ENCODE measurements around the gene HEXIM1.

HEXIM1 gene

DNA sequence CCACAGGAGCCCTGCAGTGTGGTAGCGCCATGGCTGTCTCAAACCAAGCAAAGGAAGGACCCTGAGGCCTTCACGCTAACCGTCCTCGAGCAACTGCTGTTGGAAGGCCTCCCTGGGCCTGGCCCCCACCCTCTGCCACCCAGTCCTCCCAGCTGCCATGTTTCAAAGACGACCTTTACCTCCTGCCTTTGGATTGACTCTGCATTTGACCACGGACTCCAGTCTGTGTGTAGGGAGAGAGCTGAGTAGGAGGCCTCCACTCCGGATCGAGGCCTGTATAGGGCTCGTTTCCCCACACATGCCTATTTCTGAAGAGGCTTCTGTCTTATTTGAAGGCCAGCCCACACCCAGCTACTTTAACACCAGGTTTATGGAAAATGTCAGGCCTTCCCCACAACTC, 40.2 kb upstream of the HEXIM1 start:
- DNase-seq (ENCODE audit: low spot score) = no peak
- Mint-ChIP-seq H3K27ac (no peak overlapping the region), H3K36me3 (ENCODE audit: low read depth) (peaks cover 34% of the 10 kb centered on the region)

DNA sequence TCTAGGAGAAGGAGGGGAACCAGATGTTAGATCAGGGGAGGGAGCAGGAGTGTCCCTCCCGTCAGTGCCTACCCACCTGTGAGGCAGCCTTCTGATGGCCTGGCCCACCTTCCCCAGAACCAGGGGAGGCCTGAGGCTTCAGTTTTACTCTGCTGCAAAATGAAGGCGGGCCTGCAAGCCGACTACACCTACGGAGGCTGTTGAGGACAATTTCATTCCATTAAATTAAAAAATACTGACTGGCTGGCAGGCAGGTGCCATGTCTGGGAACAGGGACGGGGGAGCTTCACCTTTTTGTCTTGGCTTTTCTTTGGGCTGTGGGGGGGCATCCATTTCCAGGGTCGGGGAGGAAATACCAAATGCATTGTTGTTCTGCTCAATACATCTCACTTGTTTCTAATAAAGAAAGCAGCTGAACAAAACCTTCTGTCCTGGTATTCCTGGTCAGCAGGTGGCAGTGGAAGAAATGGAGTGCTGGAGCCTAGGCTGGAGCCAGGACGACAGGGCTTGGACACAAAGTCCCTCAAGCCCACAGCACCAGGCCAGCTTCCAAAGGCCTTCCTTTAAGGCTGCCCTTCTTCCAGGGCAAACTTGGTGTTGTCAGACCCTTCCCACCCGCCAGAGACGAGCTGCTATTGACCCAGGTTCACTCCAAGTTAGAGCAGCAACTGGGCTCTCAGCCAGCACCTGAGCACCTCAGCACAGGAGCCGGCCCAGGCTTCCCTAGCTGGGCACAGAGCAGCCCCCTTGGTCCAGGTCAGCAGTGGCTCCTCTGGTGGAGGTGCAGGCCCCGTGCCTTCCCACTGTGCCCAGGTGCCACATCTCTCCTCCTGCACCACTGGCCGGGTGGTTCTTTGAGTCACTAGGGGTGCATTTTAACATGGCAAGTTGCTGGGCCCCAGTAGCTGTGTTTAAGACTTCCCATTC, 39.4 kb upstream of the HEXIM1 start:
- Mint-ChIP-seq H3K27me3 (ENCODE audit: low read depth) (no peaks in the 10 kb centered on the region), H3K36me3 (ENCODE audit: low read depth) (peaks cover 27% of the 10 kb centered on the region), H3K27ac (no peak overlapping the region), H3K4me3 (no peak overlapping the region), H3K9me3 (no peaks in the 10 kb centered on the region), H3K4me1 (ENCODE audit: low read depth) (no peaks in the 10 kb centered on the region)
- no peak for DNase-seq (ENCODE audit: low spot score)

More for the DNA sequence above, 40.2 kb upstream of the HEXIM1 start:
- Mint-ChIP-seq H3K4me3 (no peak overlapping the region), H3K9me3 (no peaks in the 10 kb centered on the region), H3K4me1 (ENCODE audit: low read depth) (no peaks in the 10 kb centered on the region), H3K27me3 (ENCODE audit: low read depth) (no peaks in the 10 kb centered on the region)

GRCh38 chr17:45110676-45111611, 37.3 kb upstream of the HEXIM1 start:
- no peak for DNase-seq (ENCODE audit: low spot score)
- Mint-ChIP-seq H3K4me1 (ENCODE audit: low read depth) (no peaks in the 10 kb centered on the region), H3K27me3 (ENCODE audit: low read depth) (no peaks in the 10 kb centered on the region), H3K36me3 (ENCODE audit: low read depth) (peaks cover 17% of the 10 kb centered on the region), H3K4me3 (no peak overlapping the region), H3K9me3 (no peaks in the 10 kb centered on the region), H3K27ac (no peak overlapping the region)

DNA sequence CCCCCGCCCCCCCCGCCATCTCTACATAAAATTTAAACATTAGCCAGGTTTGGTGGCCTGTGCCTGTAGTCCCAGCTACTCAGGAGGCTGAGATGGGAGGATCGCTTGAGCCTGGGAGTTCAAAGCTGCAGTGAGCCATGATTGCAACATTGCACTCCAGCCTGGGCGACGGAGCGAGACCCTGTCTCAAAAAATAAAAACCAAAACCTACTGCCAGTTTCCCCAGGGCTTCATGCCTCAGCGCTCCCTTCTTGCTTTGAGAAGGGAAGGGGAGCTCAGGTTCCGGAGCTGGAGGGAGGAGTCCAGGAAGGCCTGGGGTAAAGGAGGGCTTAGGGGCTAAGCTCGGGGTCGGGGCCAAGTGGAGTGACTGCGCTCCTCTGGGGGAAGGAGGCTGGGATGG, 36.4 kb upstream of the HEXIM1 start:
- peaks cover 13% of the 10 kb centered on the region for H3K36me3 Mint-ChIP-seq (ENCODE audit: low read depth)
- no peak overlapping the region for H3K4me3 Mint-ChIP-seq
- DNase-seq (ENCODE audit: low spot score) = no peak
- no peaks in the 10 kb centered on the region for H3K9me3 Mint-ChIP-seq
- H3K27ac Mint-ChIP-seq = no peak overlapping the region
- H3K4me1 Mint-ChIP-seq (ENCODE audit: low read depth) = no peaks in the 10 kb centered on the region
- no peaks in the 10 kb centered on the region for H3K27me3 Mint-ChIP-seq (ENCODE audit: low read depth)

GRCh38 chr17:45112559-45113423, 35.5 kb upstream of the HEXIM1 start:
- Mint-ChIP-seq H3K27ac (no peak overlapping the region), H3K36me3 (ENCODE audit: low read depth) (peaks cover 10% of the 10 kb centered on the region), H3K27me3 (ENCODE audit: low read depth) (no peaks in the 10 kb centered on the region), H3K4me1 (ENCODE audit: low read depth) (no peaks in the 10 kb centered on the region), H3K9me3 (no peaks in the 10 kb centered on the region), H3K4me3 (no peak overlapping the region)
- no peak for DNase-seq (ENCODE audit: low spot score)

- no peaks in the 10 kb centered on the region for H3K9me3 Mint-ChIP-seq
- no peaks in the 10 kb centered on the region for H3K4me1 Mint-ChIP-seq (ENCODE audit: low read depth)
- H3K27me3 Mint-ChIP-seq (ENCODE audit: low read depth) = peaks cover under 1% of the 10 kb centered on the region
- no peak overlapping the region for H3K4me3 Mint-ChIP-seq
- H3K27ac Mint-ChIP-seq = no peak overlapping the region
- peaks cover 6% of the 10 kb centered on the region for H3K36me3 Mint-ChIP-seq (ENCODE audit: low read depth)
- no peak for DNase-seq (ENCODE audit: low spot score)
Observed at GRCh38 chr17:45113424-45113754, 34.9 kb upstream of the HEXIM1 start.

- Mint-ChIP-seq H3K36me3 (ENCODE audit: low read depth) (no peaks in the 10 kb centered on the region), H3K4me3 (no peak overlapping the region), H3K27ac (no peak overlapping the region), H3K4me1 (ENCODE audit: low read depth) (no peaks in the 10 kb centered on the region), H3K9me3 (no peaks in the 10 kb centered on the region), H3K27me3 (ENCODE audit: low read depth) (peaks cover 2% of the 10 kb centered on the region)
- no peak for DNase-seq (ENCODE audit: low spot score)
Observed at GRCh38 chr17:45114117-45114932, 34.0 kb upstream of the HEXIM1 start.

- DNase-seq (ENCODE audit: low spot score) = no peak
- no peak overlapping the region for H3K4me3 Mint-ChIP-seq
- H3K9me3 Mint-ChIP-seq = no peaks in the 10 kb centered on the region
- no peak overlapping the region for H3K27ac Mint-ChIP-seq
- peaks cover 2% of the 10 kb centered on the region for H3K27me3 Mint-ChIP-seq (ENCODE audit: low read depth)
- no peaks in the 10 kb centered on the region for H3K36me3 Mint-ChIP-seq (ENCODE audit: low read depth)
- H3K4me1 Mint-ChIP-seq (ENCODE audit: low read depth) = no peaks in the 10 kb centered on the region
Observed at GRCh38 chr17:45115015-45115625, 33.2 kb upstream of the HEXIM1 start.

GRCh38 chr17:45115871-45116270, 32.4 kb upstream of the HEXIM1 start:
- Mint-ChIP-seq H3K27ac (no peak overlapping the region), H3K9me3 (no peaks in the 10 kb centered on the region), H3K36me3 (ENCODE audit: low read depth) (no peaks in the 10 kb centered on the region), H3K4me1 (ENCODE audit: low read depth) (no peaks in the 10 kb centered on the region), H3K27me3 (ENCODE audit: low read depth) (peaks cover 2% of the 10 kb centered on the region), H3K4me3 (no peak overlapping the region)
- DNase-seq (ENCODE audit: low spot score) = no peak

GRCh38 chr17:45116434-45117016, 31.8 kb upstream of the HEXIM1 start:
- Mint-ChIP-seq H3K36me3 (ENCODE audit: low read depth) (no peaks in the 10 kb centered on the region), H3K9me3 (no peaks in the 10 kb centered on the region), H3K27ac (no peak overlapping the region), H3K4me3 (no peak overlapping the region), H3K4me1 (ENCODE audit: low read depth) (no peaks in the 10 kb centered on the region), H3K27me3 (ENCODE audit: low read depth) (peaks cover 4% of the 10 kb centered on the region)
- no peak for DNase-seq (ENCODE audit: low spot score)

DNA sequence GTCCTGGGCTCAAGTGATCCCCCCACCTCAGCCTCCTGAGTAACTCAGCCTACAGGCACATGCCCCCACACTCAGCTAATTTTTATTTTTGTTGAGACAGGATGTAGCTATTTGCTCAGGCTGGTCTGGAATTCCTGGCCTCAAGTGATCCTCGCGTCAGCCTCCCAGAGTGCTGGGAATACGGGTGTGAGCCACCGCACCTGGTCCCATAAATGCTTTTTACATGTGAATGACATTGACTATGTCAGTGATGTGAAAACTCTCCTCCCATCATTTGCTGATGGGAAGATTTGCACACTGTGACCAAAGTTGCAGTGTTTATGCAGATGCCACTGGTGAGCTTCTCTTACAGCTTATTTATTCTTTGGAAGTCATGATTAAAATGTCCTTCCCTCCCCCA, 30.9 kb upstream of the HEXIM1 start:
- Mint-ChIP-seq H3K27ac (no peak overlapping the region), H3K9me3 (no peaks in the 10 kb centered on the region), H3K4me3 (no peak overlapping the region), H3K4me1 (ENCODE audit: low read depth) (no peaks in the 10 kb centered on the region), H3K36me3 (ENCODE audit: low read depth) (no peaks in the 10 kb centered on the region), H3K27me3 (ENCODE audit: low read depth) (peaks cover 9% of the 10 kb centered on the region)
- DNase-seq (ENCODE audit: low spot score) = no peak

GRCh38 chr17:45117848-45118646, 30.2 kb upstream of the HEXIM1 start:
- H3K27ac Mint-ChIP-seq = no peak overlapping the region
- H3K9me3 Mint-ChIP-seq = no peaks in the 10 kb centered on the region
- peaks cover 9% of the 10 kb centered on the region for H3K27me3 Mint-ChIP-seq (ENCODE audit: low read depth)
- no peak overlapping the region for H3K4me3 Mint-ChIP-seq
- no peaks in the 10 kb centered on the region for H3K4me1 Mint-ChIP-seq (ENCODE audit: low read depth)
- no peaks in the 10 kb centered on the region for H3K36me3 Mint-ChIP-seq (ENCODE audit: low read depth)
- no peak for DNase-seq (ENCODE audit: low spot score)

All from T-helper 2 cell treated with Interferon-gamma antibody and Interleukin-4, amounts not matched to agents 5 μg/mL and 100 μg/mL, for 36 hours (primary cell).